ENCODE data around the gene NODAL. TPM values are rescaled to one million over a fixed set of nuclear protein-coding genes. Genes with fewer than 3 reads are reported as not detected.

Gene NODAL
- total RNA-seq, 2 experiments from 2014 or later, result not detected

DNA sequence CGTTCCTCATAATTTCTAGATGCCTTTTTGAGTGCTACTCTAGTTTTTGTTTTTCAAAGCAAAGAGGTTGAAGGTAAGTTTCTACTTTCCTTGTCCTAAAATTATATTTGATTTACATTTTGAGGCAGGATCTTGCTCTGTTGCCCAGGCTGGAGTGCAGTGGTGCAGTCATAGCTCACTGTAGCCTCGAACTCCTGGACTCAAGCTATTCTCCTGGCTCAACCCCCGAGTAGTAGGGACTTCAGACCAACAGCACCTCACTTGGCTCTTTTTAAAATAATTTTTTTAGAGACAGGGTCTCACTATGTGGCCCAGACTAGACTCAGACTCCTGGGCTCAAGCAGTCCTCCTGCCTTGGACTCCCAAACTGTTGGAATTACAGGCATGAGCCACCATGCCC lies 22.8 kb downstream of the NODAL start:
- intact Hi-C loops (cut with micrococcal nuclease), result no loop called here
- Mint-ChIP-seq H3K36me3 (ENCODE audit: low read depth) (peaks cover 25% of the 10 kb centered on the region), H3K4me3 (no peak overlapping the region), H3K9me3 (no peaks in the 10 kb centered on the region), H3K27ac (peak overlapping the region; percentile 20), H3K4me1 (ENCODE audit: low read depth) (peaks cover 29% of the 10 kb centered on the region), H3K27me3 (no peaks in the 10 kb centered on the region)
- ATAC-seq (no peak), DNase-seq (no peak)
- CTCF ChIA-PET, result interaction anchor here (0.7 to 1.9 kb wide), 3 partner anchors 13 to 212 kb away, joined by 4 to 7 read pairs (median 4); no protein-coding TSS in a partner anchor
- POLR2A ChIA-PET, result interaction anchor here (3.2 kb wide), 1 partner anchor 13 kb away, joined by 8 read pairs; no protein-coding TSS in a partner anchor
- TF ChIP-seq, protein P1, sequence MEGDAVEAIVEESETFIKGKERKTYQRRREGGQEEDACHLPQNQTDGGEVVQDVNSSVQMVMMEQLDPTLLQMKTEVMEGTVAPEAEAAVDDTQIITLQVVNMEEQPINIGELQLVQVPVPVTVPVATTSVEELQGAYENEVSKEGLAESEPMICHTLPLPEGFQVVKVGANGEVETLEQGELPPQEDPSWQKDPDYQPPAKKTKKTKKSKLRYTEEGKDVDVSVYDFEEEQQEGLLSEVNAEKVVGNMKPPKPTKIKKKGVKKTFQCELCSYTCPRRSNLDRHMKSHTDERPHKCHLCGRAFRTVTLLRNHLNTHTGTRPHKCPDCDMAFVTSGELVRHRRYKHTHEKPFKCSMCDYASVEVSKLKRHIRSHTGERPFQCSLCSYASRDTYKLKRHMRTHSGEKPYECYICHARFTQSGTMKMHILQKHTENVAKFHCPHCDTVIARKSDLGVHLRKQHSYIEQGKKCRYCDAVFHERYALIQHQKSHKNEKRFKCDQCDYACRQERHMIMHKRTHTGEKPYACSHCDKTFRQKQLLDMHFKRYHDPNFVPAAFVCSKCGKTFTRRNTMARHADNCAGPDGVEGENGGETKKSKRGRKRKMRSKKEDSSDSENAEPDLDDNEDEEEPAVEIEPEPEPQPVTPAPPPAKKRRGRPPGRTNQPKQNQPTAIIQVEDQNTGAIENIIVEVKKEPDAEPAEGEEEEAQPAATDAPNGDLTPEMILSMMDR (IDR thresholded peaks at IDR 0.05), result no peak

DNA sequence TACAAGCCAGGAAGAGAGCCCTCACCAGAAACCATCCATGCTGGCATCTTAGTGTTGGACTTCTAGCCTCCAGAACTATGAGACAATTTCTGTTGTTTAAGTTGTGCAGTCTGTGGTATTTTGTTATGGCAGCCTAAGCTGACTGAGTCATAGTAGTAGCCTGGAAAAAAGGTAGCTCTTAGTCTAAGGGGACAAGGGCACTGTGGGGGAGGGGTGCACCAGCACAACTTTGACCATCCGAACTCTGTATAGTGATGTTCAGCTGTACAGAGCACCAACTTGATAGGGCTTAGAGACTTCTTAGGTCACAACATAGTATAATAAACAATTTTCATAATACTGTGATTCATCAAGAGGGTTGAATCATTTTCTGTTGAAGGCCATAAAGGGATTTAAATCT lies 23.3 kb downstream of the NODAL start:
- peak; percentile 46 for ATAC-seq
- no peak overlapping the region for H3K4me3 Mint-ChIP-seq

DNA sequence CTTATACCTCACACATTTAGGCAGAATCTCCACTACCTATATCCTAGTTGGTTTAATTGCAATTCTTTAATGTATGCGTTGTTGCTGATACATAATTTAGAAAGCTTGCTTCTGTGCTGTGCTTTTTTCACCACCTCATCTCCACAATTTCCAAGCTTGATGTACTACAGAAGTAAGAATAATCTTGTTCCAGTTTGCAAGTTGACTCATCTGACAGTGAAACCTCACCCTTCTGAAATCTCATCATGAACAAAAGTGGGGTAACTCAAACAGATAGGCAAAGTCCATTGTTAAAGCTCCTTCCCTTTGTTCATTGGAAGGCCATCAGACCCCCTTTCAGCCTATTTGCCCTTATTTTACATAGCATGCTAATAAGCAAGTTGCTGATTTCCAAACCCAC lies 23.9 kb downstream of the NODAL start:
- POLR2A ChIA-PET, result interaction anchor here (3.2 kb wide), 1 partner anchor 12 kb away, joined by 8 read pairs; no protein-coding TSS in a partner anchor
- Mint-ChIP-seq H3K36me3 (ENCODE audit: low read depth) (peaks cover 15% of the 10 kb centered on the region), H3K27ac (peak overlapping the region; percentile 78), H3K9me3 (no peaks in the 10 kb centered on the region), H3K4me1 (ENCODE audit: low read depth) (peaks cover 34% of the 10 kb centered on the region), H3K27me3 (no peaks in the 10 kb centered on the region), H3K4me3 (no peak overlapping the region)
- TF ChIP-seq, protein P1 (IDR thresholded peaks at IDR 0.05), result no peak
- CTCF ChIA-PET, result interaction anchor here (0.6 to 1.9 kb wide), 6 partner anchors 9 to 196 kb away, joined by 3 to 7 read pairs (median 3); no protein-coding TSS in a partner anchor
- intact Hi-C loops (cut with micrococcal nuclease), result no loop called here
- DNase-seq (no peak), ATAC-seq (peak; percentile 70)

More for the DNA sequence above, 23.3 kb downstream of the NODAL start:
- H3K27me3 Mint-ChIP-seq, result no peaks in the 10 kb centered on the region
- H3K27ac Mint-ChIP-seq, result peak overlapping the region; percentile 78
- H3K9me3 Mint-ChIP-seq, result no peaks in the 10 kb centered on the region
- intact Hi-C loops (cut with micrococcal nuclease), result no loop called here
- peaks cover 30% of the 10 kb centered on the region for H3K4me1 Mint-ChIP-seq (ENCODE audit: low read depth)
- ChIA-PET POLR2A (interaction anchor here (3.2 kb wide), 1 partner anchor 12 kb away, joined by 8 read pairs; no protein-coding TSS in a partner anchor), CTCF (interaction anchor here (0.6 to 1.9 kb wide), 5 partner anchors 9 to 197 kb away, joined by 3 to 7 read pairs (median 4); no protein-coding TSS in a partner anchor)
- no peak for DNase-seq
- H3K36me3 Mint-ChIP-seq (ENCODE audit: low read depth), result peaks cover 20% of the 10 kb centered on the region
- TF ChIP-seq, protein P1 (IDR thresholded peaks at IDR 0.05), result no peak

DNA sequence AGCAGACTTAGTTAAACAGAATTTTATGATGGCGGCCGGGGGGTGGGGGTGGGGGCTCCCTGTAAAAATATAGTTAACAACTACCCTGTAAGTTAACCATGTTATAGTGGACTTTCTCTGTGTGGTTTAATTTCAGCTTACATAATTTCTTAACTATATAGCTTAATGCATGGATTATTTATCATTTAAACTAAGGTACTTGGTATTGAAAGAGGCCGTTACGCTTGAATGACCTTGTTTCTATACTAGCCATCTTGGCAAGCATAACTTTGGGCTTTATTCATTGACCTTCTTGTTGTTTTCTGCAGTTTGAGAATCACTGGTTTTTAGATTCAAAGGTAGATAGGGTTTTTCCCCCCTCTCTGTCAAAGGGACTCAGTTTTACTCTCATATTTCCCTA lies 29.1 kb downstream of the NODAL start:
- CTCF ChIA-PET, result interaction anchor here (1.5 to 3.1 kb wide), 2 partner anchors 9 to 49 kb away, joined by 3 to 12 read pairs; partner anchors contain the start of gene EIF4EBP2
- H3K36me3 Mint-ChIP-seq (ENCODE audit: low read depth), result peaks cover 29% of the 10 kb centered on the region
- intact Hi-C loops (cut with micrococcal nuclease), result no loop called here
- DNase-seq (no peak), ATAC-seq (no peak)
- TF ChIP-seq, protein P1 (IDR thresholded peaks at IDR 0.05), result no peak
- no peak overlapping the region for H3K4me3 Mint-ChIP-seq
- H3K27me3 Mint-ChIP-seq, result no peaks in the 10 kb centered on the region
- H3K4me1 Mint-ChIP-seq (ENCODE audit: low read depth), result peaks cover 60% of the 10 kb centered on the region
- POLR2A ChIA-PET, result interaction anchor here (0.9 to 1.3 kb wide), 2 partner anchors 10 to 180 kb away, joined by 3 to 4 read pairs; no protein-coding TSS in a partner anchor
- H3K27ac Mint-ChIP-seq, result no peak overlapping the region
- no peaks in the 10 kb centered on the region for H3K9me3 Mint-ChIP-seq

DNA sequence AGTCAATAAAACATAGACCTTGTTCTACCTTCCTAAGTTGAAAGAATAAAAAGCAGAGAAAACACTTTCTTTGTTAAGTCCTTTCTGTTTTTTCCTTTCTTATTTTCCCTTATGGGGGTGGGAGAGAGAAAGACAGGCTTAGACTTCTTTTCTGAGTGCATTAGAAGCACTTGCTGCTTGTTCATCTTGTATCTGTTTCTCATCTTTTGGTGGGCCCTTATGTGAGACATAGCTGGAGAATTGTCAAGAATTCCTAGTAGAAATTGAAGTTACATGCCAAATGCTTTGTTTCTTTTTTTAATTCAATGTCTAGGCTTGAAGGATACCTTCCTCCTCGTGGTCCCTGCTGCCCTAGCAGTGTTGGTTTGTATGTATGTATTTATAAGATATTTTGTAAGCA lies 30.9 kb downstream of the NODAL start:
- intact Hi-C loops (cut with micrococcal nuclease), result no loop called here
- DNase-seq, result no peak
- CTCF ChIA-PET, result interaction anchor here (0.7 kb wide), 1 partner anchor 242 kb away, joined by 3 read pairs; no protein-coding TSS in a partner anchor
- Mint-ChIP-seq H3K27ac (no peak overlapping the region), H3K27me3 (no peaks in the 10 kb centered on the region), H3K36me3 (ENCODE audit: low read depth) (peaks cover 37% of the 10 kb centered on the region), H3K9me3 (no peaks in the 10 kb centered on the region), H3K4me1 (ENCODE audit: low read depth) (peaks cover 58% of the 10 kb centered on the region), H3K4me3 (no peak overlapping the region)
- POLR2A ChIA-PET, result no interaction called here
- TF ChIP-seq, protein P1 (IDR thresholded peaks at IDR 0.05), result no peak
- ATAC-seq, result no peak

All from activated CD8-positive, alpha-beta T cell treated with anti-CD3 and anti-CD28 coated beads for 36 hours (primary cell).